ENCODE data around the gene TWSG1. TPM values are rescaled to one million over a fixed set of nuclear protein-coding genes. Genes with fewer than 3 reads are reported as not detected.

TWSG1 gene
- polyA plus RNA-seq, 2 of the 4 experiments (the other 2 are of a cell fraction): 20.6 to 38.3 TPM

- TF ChIP-seq CTCF (IDR thresholded peaks at IDR 0.05) (no peak), HEYL (CRISPR knock-in tag; IDR thresholded peaks at IDR 0.05) (no peak), HOXB5 (CRISPR knock-in tag; IDR thresholded peaks at IDR 0.05) (no peak), FOXS1 (CRISPR knock-in tag; IDR thresholded peaks at IDR 0.05) (no peak), ESRRA (IDR thresholded peaks at IDR 0.05; ENCODE audit: borderline replicate concordance, low read length) (no peak), EHMT2 (IDR thresholded peaks at IDR 0.05; ENCODE audit: low read depth) (no peak), NFE2L2 (conservative IDR thresholded peaks at IDR 0.05; ENCODE audit: low read length) (no peak), FOSL2 (IDR thresholded peaks at IDR 0.05) (no peak), FOSL2 (CRISPR knock-in tag; IDR thresholded peaks at IDR 0.05) (no peak)
These were observed 55.1 kb downstream of the TWSG1 start (continued) for GRCh38 chr18:9389706-9390105.

- DNase-seq (ENCODE audit: low read depth in 1 of 2, low spot score in 1 of 2) (no peak), FAIRE-seq (no peak), ATAC-seq (no peak)
- H3K9me3 ChIP-seq: peaks cover 5% of the 10 kb centered on the region; the same call in 1 of the 3 replicates
- no peak overlapping the region for H3K4me3 ChIP-seq
- POLR2A ChIA-PET: no interaction called here
- no peaks in the 10 kb centered on the region for H3K4me1 ChIP-seq
- no peak overlapping the region for H3K27ac ChIP-seq
- CTCF ChIA-PET: interaction anchor here (1.3 kb wide), 1 partner anchor 17 kb away, joined by 3 read pairs; no protein-coding TSS in a partner anchor
- TF ChIP-seq KDM1A (IDR thresholded peaks at IDR 0.05; ENCODE audit: low read depth) (no peak), EHMT2 (IDR thresholded peaks at IDR 0.05; ENCODE audit: low read depth) (no peak), MAX (IDR thresholded peaks at IDR 0.05) (no peak), TFCP2L1 (CRISPR knock-in tag; IDR thresholded peaks at IDR 0.05) (no peak), ELK1 (IDR thresholded peaks at IDR 0.05; ENCODE audit: low read depth, low read length) (no peak), CBX2 (IDR thresholded peaks at IDR 0.05; ENCODE audit: borderline replicate concordance, low read depth) (no peak), MAZ (IDR thresholded peaks at IDR 0.05; ENCODE audit: borderline replicate concordance, low read depth, low read length) (no peak), JUN (IDR thresholded peaks at IDR 0.05) (no peak), SREBF2 (IDR thresholded peaks at IDR 0.05) (no peak), HOXB5 (CRISPR knock-in tag; IDR thresholded peaks at IDR 0.05) (no peak), HDAC2 (IDR thresholded peaks at IDR 0.05) (no peak), NPAS2 (CRISPR knock-in tag; IDR thresholded peaks at IDR 0.05; ENCODE audit: borderline replicate concordance) (no peak), JUNB (IDR thresholded peaks at IDR 0.05) (no peak), FOSL2 (IDR thresholded peaks at IDR 0.05) (no peak), FOSL2 (CRISPR knock-in tag; IDR thresholded peaks at IDR 0.05) (no peak)
- TF ChIP-seq, protein P1, sequence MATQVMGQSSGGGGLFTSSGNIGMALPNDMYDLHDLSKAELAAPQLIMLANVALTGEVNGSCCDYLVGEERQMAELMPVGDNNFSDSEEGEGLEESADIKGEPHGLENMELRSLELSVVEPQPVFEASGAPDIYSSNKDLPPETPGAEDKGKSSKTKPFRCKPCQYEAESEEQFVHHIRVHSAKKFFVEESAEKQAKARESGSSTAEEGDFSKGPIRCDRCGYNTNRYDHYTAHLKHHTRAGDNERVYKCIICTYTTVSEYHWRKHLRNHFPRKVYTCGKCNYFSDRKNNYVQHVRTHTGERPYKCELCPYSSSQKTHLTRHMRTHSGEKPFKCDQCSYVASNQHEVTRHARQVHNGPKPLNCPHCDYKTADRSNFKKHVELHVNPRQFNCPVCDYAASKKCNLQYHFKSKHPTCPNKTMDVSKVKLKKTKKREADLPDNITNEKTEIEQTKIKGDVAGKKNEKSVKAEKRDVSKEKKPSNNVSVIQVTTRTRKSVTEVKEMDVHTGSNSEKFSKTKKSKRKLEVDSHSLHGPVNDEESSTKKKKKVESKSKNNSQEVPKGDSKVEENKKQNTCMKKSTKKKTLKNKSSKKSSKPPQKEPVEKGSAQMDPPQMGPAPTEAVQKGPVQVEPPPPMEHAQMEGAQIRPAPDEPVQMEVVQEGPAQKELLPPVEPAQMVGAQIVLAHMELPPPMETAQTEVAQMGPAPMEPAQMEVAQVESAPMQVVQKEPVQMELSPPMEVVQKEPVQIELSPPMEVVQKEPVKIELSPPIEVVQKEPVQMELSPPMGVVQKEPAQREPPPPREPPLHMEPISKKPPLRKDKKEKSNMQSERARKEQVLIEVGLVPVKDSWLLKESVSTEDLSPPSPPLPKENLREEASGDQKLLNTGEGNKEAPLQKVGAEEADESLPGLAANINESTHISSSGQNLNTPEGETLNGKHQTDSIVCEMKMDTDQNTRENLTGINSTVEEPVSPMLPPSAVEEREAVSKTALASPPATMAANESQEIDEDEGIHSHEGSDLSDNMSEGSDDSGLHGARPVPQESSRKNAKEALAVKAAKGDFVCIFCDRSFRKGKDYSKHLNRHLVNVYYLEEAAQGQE (IDR thresholded peaks at IDR 0.05): no peak
- H3K4me2 ChIP-seq: no peak overlapping the region
- 93% methylated on average over 3 of the region's 3 CpGs for WGBS (ENCODE audit: missing lambda C conversion rate)
These were observed 58.2 kb downstream of the TWSG1 start for GRCh38 chr18:9392726-9393125.
